ENCODE results near the gene LPIN1.
A peak's percentile ranks its signal among the peaks of the same experiment; 100 is the strongest.
"Not testable (repeated sequence)": the region's sequence is repeated elsewhere in the genome, so short reads cannot be mapped to it uniquely, and the experiment has no call there.

Gene LPIN1

DNA sequence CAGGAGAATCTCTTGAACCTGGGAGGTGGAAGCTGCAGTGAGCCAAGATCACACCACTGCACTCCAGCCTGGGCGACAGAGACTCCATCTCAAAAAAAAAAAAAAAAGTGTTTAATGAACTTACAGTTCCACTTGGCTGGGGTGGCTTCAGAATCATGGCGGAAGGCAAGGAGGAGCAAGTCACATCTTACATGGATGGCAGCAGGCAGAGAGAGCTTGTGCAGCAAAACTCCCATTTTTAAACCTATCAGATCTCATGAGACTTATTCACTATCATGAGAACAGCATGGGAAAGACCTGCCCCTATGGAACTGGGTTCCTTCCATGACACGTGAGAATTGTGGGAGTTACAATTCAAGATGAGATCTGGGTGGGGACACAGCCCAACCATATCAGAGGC lies 113.5 kb downstream of the LPIN1 start:
- H3K9me3 ChIP-seq (ENCODE audit: control insufficient read depth, low read length); H3K27me3 ChIP-seq (replicated peaks; ENCODE audit: control insufficient read depth, insufficient read depth, low read length, poor library complexity, severe bottlenecking); H3K4me3 ChIP-seq (ENCODE audit: insufficient read depth, low read depth, low read length, poor library complexity, severe bottlenecking); H3K4me1 ChIP-seq (ENCODE audit: control insufficient read depth, insufficient read depth, low read length, poor library complexity, severe bottlenecking); H3K27ac ChIP-seq (ENCODE audit: insufficient read depth, low read length, poor library complexity, severe bottlenecking); DNase-seq; H3K36me3 ChIP-seq (ENCODE audit: control insufficient read depth, insufficient read depth, low read length): not testable (repeated sequence)

DNA sequence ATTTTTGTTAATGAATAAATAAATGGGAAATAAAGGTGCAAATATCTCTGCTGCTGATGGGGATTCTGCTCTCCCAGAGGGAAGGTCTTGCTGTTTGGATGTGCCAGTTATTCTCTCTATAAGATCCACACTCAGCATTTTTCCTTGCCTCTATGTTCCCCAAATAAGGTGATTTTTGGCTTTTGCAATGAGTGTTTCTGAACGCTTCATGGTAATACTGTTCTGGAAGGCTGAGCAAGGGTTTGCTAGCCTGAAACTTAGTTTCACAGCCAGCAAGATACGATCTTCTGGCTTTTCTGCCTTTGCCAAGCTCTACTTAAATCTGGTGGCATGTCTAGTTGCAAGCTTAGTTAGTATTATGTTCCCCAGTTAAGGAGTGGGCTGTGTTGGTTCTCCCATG lies 114.6 kb downstream of the LPIN1 start:
- H3K4me3 ChIP-seq (ENCODE audit: insufficient read depth, low read depth, low read length, poor library complexity, severe bottlenecking): no peak overlapping the region
- no peaks in the 10 kb centered on the region for H3K27me3 ChIP-seq (replicated peaks; ENCODE audit: control insufficient read depth, insufficient read depth, low read length, poor library complexity, severe bottlenecking)
- no peaks in the 10 kb centered on the region for H3K4me1 ChIP-seq (ENCODE audit: control insufficient read depth, insufficient read depth, low read length, poor library complexity, severe bottlenecking)
- no peaks in the 10 kb centered on the region for H3K36me3 ChIP-seq (ENCODE audit: control insufficient read depth, insufficient read depth, low read length)
- H3K9me3 ChIP-seq (ENCODE audit: control insufficient read depth, low read length): no peaks in the 10 kb centered on the region
- no peak overlapping the region for H3K27ac ChIP-seq (ENCODE audit: insufficient read depth, low read length, poor library complexity, severe bottlenecking)
- DNase-seq: no peak

DNA sequence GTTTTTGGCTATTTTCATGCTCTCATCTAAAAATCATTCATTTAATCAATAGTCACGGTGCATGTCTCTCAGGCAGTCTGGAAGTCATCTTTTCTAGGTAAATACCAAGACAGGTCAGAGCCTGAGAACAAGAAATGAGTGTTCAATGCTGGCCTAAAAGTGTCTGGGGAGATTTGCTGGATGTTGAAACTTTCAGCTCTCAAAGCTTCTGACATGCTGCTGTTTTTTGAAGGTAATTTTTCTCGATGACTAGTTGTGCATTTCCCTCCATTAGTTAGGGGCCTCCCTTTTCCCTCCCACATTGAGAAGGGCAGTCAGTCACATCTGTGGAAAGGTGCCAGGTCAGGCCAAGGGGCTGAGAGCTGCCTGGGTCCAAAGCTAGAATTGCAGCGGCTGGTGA lies 115.6 kb downstream of the LPIN1 start:
- Histone ChIP-seq H3K4me3 (ENCODE audit: insufficient read depth, low read depth, low read length, poor library complexity, severe bottlenecking) (no peak overlapping the region), H3K36me3 (ENCODE audit: control insufficient read depth, insufficient read depth, low read length) (no peaks in the 10 kb centered on the region), H3K9me3 (ENCODE audit: control insufficient read depth, low read length) (no peaks in the 10 kb centered on the region), H3K27ac (ENCODE audit: insufficient read depth, low read length, poor library complexity, severe bottlenecking) (no peak overlapping the region), H3K4me1 (ENCODE audit: control insufficient read depth, insufficient read depth, low read length, poor library complexity, severe bottlenecking) (no peaks in the 10 kb centered on the region), H3K27me3 (replicated peaks; ENCODE audit: control insufficient read depth, insufficient read depth, low read length, poor library complexity, severe bottlenecking) (no peaks in the 10 kb centered on the region)
- no peak for DNase-seq

DNA sequence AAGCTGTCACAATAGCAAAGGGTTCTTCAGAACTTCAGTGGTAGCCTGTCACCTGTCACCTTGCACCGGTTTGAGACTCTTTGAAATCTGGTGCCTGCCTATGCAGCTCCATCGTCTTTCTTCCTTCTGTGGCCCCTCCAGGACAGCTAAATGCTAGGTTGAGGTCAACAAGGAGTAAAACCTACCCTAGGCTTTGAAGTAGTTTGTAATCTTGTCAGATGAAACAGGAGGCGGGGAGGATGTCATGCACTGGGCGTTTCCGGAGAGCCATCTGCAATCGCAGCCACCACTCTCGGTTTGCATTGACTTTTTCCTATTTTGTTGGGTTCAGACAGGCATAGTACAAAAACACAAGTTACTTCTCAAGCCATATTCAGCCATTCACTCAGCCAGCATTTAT lies 116.7 kb downstream of the LPIN1 start:
- no peaks in the 10 kb centered on the region for H3K4me1 ChIP-seq (ENCODE audit: control insufficient read depth, insufficient read depth, low read length, poor library complexity, severe bottlenecking)
- no peak for DNase-seq
- H3K36me3 ChIP-seq (ENCODE audit: control insufficient read depth, insufficient read depth, low read length): no peaks in the 10 kb centered on the region
- no peaks in the 10 kb centered on the region for H3K27me3 ChIP-seq (replicated peaks; ENCODE audit: control insufficient read depth, insufficient read depth, low read length, poor library complexity, severe bottlenecking)
- H3K9me3 ChIP-seq (ENCODE audit: control insufficient read depth, low read length): no peaks in the 10 kb centered on the region
- no peak overlapping the region for H3K27ac ChIP-seq (ENCODE audit: insufficient read depth, low read length, poor library complexity, severe bottlenecking)
- peak overlapping the region; percentile 39 for H3K4me3 ChIP-seq (ENCODE audit: insufficient read depth, low read depth, low read length, poor library complexity, severe bottlenecking)

DNA sequence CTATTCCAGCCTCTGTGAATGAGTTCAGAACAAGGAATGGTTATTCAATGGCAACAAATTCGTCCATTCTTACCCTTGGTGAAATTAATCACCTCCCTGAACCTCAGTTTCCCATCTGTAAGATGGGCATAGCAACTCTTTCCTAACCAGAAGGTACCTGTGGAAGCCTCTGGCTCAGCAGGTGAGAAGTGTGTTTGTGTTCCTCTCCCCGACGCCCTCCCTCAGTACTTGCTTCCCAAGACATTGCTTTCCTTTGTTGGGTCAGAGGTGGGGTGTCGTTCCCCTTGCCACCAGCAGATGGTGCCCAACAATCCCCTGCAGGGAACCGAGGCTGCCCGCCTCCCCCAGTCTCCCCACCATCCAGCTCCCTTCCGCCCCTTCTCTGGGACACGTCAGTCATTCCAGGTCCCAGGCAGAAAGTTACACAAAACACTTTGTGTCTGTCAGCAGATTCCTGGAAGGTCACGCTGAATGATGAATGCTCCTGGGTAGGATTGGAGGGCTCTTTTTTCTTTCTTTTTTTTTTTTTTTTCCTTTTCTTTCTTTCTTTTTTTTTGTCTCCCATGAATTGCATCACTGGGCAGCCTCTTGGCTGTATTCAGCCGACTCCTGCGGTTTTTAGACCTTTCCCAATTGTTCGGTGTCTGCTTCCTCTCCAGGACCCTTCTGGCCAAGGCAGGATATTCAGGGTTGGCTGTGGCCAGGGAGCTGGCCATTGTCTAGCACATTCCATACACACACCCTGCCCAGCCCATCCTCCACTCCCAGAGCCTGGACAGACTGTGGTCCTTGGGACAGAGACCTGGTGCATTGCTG lies 117.3 kb downstream of the LPIN1 start:
- Histone ChIP-seq H3K9me3 (ENCODE audit: control insufficient read depth, low read length) (no peaks in the 10 kb centered on the region), H3K36me3 (ENCODE audit: control insufficient read depth, insufficient read depth, low read length) (no peaks in the 10 kb centered on the region), H3K27ac (ENCODE audit: insufficient read depth, low read length, poor library complexity, severe bottlenecking) (no peak overlapping the region), H3K4me3 (ENCODE audit: insufficient read depth, low read depth, low read length, poor library complexity, severe bottlenecking) (peak overlapping the region; percentile 39), H3K27me3 (replicated peaks; ENCODE audit: control insufficient read depth, insufficient read depth, low read length, poor library complexity, severe bottlenecking) (no peaks in the 10 kb centered on the region), H3K4me1 (ENCODE audit: control insufficient read depth, insufficient read depth, low read length, poor library complexity, severe bottlenecking) (no peaks in the 10 kb centered on the region)
- peak; percentile 39 to 52 (median 43) for DNase-seq

DNA sequence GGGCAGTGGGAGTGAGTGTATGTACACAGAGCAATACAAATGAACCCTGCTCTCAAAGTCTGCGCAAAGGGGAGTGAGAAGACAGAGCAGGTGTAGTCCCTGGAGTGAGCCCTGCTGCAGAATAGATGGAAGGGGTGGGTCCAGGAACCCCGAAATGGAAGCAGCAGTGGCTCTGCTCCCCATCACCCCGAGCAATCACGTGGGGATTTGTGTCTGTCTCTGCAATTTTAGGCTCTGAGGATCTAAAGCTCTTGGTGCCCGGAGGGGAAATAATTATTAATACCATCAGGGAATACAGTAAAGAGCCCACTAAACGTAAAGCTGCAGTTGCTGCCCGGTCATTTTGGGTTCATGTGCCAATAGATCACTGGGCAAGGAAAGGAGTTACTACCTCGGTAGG lies 118.3 kb downstream of the LPIN1 start:
- H3K36me3 ChIP-seq (ENCODE audit: control insufficient read depth, insufficient read depth, low read length): no peaks in the 10 kb centered on the region
- H3K27me3 ChIP-seq (replicated peaks; ENCODE audit: control insufficient read depth, insufficient read depth, low read length, poor library complexity, severe bottlenecking): no peaks in the 10 kb centered on the region
- H3K27ac ChIP-seq (ENCODE audit: insufficient read depth, low read length, poor library complexity, severe bottlenecking): no peak overlapping the region
- no peak for DNase-seq
- no peaks in the 10 kb centered on the region for H3K9me3 ChIP-seq (ENCODE audit: control insufficient read depth, low read length)
- no peak overlapping the region for H3K4me3 ChIP-seq (ENCODE audit: insufficient read depth, low read depth, low read length, poor library complexity, severe bottlenecking)
- H3K4me1 ChIP-seq (ENCODE audit: control insufficient read depth, insufficient read depth, low read length, poor library complexity, severe bottlenecking): no peaks in the 10 kb centered on the region

DNA sequence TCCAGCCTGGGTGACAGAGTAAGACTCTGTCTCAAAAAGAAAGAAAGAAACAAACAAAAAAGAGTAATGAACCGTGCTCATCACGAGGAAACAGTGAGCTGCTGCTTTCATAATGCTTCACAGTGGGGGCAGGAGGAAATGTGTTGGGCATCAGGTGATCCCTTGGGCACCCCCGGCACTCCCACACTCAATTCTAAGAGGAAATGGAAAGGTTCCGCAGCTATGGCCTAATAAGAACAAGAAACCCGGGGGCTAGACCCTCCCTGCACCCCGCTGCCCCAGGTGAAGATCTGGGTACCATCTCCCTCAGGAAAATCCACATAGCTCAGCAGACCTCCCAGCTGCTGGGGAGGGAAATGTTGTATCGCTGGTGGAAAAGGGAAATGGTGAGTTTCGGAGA lies 118.9 kb downstream of the LPIN1 start:
- Histone ChIP-seq H3K4me1 (ENCODE audit: control insufficient read depth, insufficient read depth, low read length, poor library complexity, severe bottlenecking) (no peaks in the 10 kb centered on the region), H3K27ac (ENCODE audit: insufficient read depth, low read length, poor library complexity, severe bottlenecking) (no peak overlapping the region), H3K27me3 (replicated peaks; ENCODE audit: control insufficient read depth, insufficient read depth, low read length, poor library complexity, severe bottlenecking) (no peaks in the 10 kb centered on the region), H3K9me3 (ENCODE audit: control insufficient read depth, low read length) (no peaks in the 10 kb centered on the region), H3K36me3 (ENCODE audit: control insufficient read depth, insufficient read depth, low read length) (no peaks in the 10 kb centered on the region), H3K4me3 (ENCODE audit: insufficient read depth, low read depth, low read length, poor library complexity, severe bottlenecking) (no peak overlapping the region)
- no peak for DNase-seq

DNA sequence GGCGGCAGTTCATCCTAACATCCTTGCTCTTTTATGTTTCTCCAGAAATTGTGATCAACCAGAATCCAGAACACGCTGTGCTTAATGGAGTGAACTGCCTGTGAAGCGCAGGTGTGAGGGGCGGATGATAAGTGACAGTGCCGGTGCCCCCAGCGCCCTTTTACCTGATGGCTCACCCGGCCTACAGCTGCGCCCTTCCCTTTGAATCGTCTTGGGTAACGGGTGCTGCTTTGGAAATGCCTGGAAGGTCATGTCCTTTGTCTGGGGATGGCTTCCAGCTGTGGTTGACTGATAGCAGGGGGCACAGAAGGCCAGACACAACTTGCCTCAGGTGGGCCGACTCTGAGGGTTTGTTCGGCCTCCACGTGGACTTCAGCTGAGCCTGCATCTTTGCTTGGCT lies 119.4 kb downstream of the LPIN1 start:
- H3K27me3 ChIP-seq (replicated peaks; ENCODE audit: control insufficient read depth, insufficient read depth, low read length, poor library complexity, severe bottlenecking): no peaks in the 10 kb centered on the region
- no peaks in the 10 kb centered on the region for H3K9me3 ChIP-seq (ENCODE audit: control insufficient read depth, low read length)
- no peaks in the 10 kb centered on the region for H3K36me3 ChIP-seq (ENCODE audit: control insufficient read depth, insufficient read depth, low read length)
- no peak for DNase-seq
- H3K27ac ChIP-seq (ENCODE audit: insufficient read depth, low read length, poor library complexity, severe bottlenecking): no peak overlapping the region
- no peak overlapping the region for H3K4me3 ChIP-seq (ENCODE audit: insufficient read depth, low read depth, low read length, poor library complexity, severe bottlenecking)
- no peaks in the 10 kb centered on the region for H3K4me1 ChIP-seq (ENCODE audit: control insufficient read depth, insufficient read depth, low read length, poor library complexity, severe bottlenecking)

DNA sequence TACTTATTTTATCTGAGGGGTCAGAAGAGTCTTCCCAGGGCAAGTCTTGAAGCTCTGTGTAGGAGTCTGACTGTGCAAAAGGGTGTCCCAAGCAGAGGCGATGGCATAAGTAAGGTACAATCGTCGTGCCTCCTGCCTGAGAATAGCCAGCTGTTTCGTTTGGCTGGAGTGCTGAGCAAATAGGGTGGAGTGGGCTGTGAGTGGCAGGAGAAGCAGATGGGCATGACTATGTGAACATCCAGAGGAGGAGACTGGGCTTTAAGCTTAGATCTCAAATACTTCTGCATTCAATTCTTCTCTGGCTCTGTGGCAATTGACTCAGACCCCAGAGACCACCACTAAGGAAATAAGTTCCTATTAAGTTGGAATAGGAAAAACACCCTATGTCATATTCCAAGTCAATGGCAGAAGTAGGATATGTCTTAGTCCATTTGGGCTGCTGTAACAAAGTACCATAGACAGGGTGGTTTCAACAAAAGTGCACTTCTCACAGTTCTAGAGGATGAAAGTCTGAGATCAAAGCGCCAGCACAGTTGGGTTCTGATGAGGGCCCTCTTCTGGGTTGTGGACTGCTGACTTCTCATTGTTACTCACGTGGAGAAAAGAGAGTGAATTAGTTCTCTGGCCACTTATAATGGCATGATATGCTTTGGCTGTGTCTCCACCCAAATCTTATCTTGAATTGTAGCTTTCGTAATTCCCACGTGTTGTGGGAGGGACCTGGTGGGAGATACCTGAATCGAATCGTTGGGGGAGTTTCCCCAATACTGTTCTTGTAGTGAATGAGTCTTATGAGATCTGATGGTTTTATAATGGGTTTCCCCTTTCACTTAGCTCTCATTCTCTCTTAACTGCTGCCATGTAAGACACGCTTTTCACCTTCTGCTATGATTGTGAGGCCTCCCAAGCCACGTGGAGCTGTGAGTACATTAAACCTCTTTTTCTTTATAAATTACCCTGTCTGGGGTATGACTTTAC lies 120.2 kb downstream of the LPIN1 start:
- H3K27me3 ChIP-seq (replicated peaks; ENCODE audit: control insufficient read depth, insufficient read depth, low read length, poor library complexity, severe bottlenecking): no peaks in the 10 kb centered on the region
- no peak for DNase-seq

DNA sequence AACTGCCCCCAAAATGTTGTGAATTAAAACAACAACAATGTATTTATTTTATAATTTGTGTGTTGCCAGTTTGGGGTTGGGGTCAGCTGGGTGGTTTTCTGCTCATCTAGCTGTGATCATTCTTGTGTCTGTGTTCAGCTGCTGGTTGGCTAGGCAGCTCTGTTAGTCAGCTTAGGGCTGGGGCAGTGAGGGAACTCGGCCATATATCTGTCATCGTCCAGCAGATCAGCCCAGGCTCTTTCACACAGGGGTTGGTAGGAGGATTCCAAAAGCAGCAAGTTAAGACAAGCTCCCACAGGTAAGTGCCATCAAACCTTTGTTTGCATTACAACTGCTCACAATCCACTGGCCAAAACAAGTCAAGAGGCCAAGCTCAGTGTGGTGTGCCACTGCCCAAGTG lies 121.5 kb downstream of the LPIN1 start:
- H3K27me3 ChIP-seq (replicated peaks; ENCODE audit: control insufficient read depth, insufficient read depth, low read length, poor library complexity, severe bottlenecking): no peaks in the 10 kb centered on the region
- no peaks in the 10 kb centered on the region for H3K36me3 ChIP-seq (ENCODE audit: control insufficient read depth, insufficient read depth, low read length)
- no peaks in the 10 kb centered on the region for H3K4me1 ChIP-seq (ENCODE audit: control insufficient read depth, insufficient read depth, low read length, poor library complexity, severe bottlenecking)
- H3K27ac ChIP-seq (ENCODE audit: insufficient read depth, low read length, poor library complexity, severe bottlenecking): no peak overlapping the region
- no peak for DNase-seq
- H3K4me3 ChIP-seq (ENCODE audit: insufficient read depth, low read depth, low read length, poor library complexity, severe bottlenecking): no peak overlapping the region
- H3K9me3 ChIP-seq (ENCODE audit: control insufficient read depth, low read length): no peaks in the 10 kb centered on the region

More for the DNA sequence above, 120.2 kb downstream of the LPIN1 start:
- no peak overlapping the region for H3K4me3 ChIP-seq (ENCODE audit: insufficient read depth, low read depth, low read length, poor library complexity, severe bottlenecking)
- H3K4me1 ChIP-seq (ENCODE audit: control insufficient read depth, insufficient read depth, low read length, poor library complexity, severe bottlenecking): no peaks in the 10 kb centered on the region
- H3K36me3 ChIP-seq (ENCODE audit: control insufficient read depth, insufficient read depth, low read length): no peaks in the 10 kb centered on the region
- H3K27ac ChIP-seq (ENCODE audit: insufficient read depth, low read length, poor library complexity, severe bottlenecking): no peak overlapping the region
- no peaks in the 10 kb centered on the region for H3K9me3 ChIP-seq (ENCODE audit: control insufficient read depth, low read length)
